ENCODE measurements around the gene BACE1-AS. TPM values are rescaled to one million over a fixed set of nuclear protein-coding genes. Genes with fewer than 3 reads are reported as not detected.

Gene BACE1-AS
- 3.7 and 4.6 TPM in 2 replicates for total RNA-seq

GRCh38 chr11:117290809-117291396 is at the start of gene BACE1-AS:
TSS of gene BACE1-AS (plus strand) at chr11:117291346.

DNA sequence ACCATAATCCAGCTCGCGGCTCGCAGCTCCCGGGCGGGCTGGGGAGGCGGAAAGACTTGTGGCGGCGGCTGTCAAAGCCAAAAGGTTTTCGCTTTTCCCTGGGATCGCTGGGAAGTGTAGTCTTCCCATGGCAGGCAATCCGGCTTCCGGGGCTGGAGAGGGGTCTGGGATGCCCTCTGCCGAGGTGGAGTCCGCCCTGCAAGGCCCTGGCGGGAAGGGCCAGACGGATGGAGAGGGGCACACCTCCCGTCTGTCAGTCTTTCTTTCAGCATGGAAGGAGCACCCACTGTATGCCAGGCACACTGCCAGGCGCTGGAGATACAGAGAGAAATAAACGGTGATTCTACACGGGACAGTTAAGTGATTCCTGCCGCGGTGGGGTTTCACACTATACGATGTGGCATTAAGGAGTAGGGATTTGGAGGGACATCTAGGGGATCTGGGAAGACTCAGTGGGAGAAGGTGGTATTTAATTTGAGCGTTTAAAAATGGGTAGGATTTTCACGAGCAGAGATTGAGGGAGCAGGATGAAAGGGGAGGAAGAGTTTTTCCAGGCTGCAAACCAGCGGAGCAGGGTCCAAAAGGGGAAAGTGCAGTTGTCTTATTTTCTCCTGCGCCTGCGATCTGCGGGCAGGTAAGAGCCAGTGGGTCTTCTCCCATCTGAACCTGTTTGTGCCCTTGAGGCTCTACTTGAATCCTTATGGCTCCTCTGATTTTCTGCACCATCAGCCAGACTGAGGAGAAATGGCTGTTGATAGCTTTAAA is 25.2 kb downstream of the BACE1-AS start, which contains the start of gene BACE1:
TSS of gene BACE1 (minus strand) at position 60 of the 765 bp plus-strand sequence. CDS start 461 bp downstream, outside the sequence.

GRCh38 chr11:117327567-117328374 is 36.6 kb downstream of the BACE1-AS start, which contains the start of gene CEP164:
TSS of gene CEP164 (plus strand) at chr11:117327854. CDS start at chr11:117338587, 10,733 bp downstream.

Small RNA genes within 50 kb of the gene (small RNA-seq; reads per million reads assigned to genes)
- gene RF00564 = not detected

Other genes with a start within 250 kb of the BACE1-AS start
- 13.9 and 16.7 TPM in 2 replicates for gene SIK3, start 192.9 kb upstream of the BACE1-AS start, total RNA-seq
- gene PAFAH1B2, start 147.1 kb upstream of the BACE1-AS start, total RNA-seq = 174 and 201 TPM in 2 replicates
- gene SIDT2, start 112.6 kb upstream of the BACE1-AS start, total RNA-seq = 13.1 and 17.3 TPM in 2 replicates
- gene TAGLN, start 92.0 kb upstream of the BACE1-AS start, total RNA-seq = 23.5 and 49.6 TPM in 2 replicates
- 45.1 and 50.2 TPM in 2 replicates for gene PCSK7, start 59.3 kb upstream of the BACE1-AS start, total RNA-seq
- gene RNF214, start 58.7 kb upstream of the BACE1-AS start, total RNA-seq = 14.2 and 14.4 TPM in 2 replicates
- gene BACE1, start 24.9 kb downstream of the BACE1-AS start, total RNA-seq = 16.3 and 16.5 TPM in 2 replicates
- gene CEP164, start 36.5 kb downstream of the BACE1-AS start, total RNA-seq = 30.1 and 36.5 TPM in 2 replicates

Measured in vein endothelial cell (primary cell).